HepG2 (cell line): Measurements from ENCODE around the gene PEX11B. TPM values are rescaled to one million over a fixed set of nuclear protein-coding genes. Genes with fewer than 3 reads are reported as not detected.
A peak's percentile ranks its signal among the peaks of the same experiment; 100 is the strongest.

Source experiments
- ETV5 ChIP-seq: IDR thresholded peaks from 2 replicates; pipeline ENCODE4 v1.6.1; 2018; ENCODE audit warnings: missing biosample characterization, missing genetic modification reagents, inconsistent platforms, borderline replicate concordance
- FOXK2 ChIP-seq: fragments of 450-650 bp; IDR thresholded peaks from 2 replicates; pipeline ENCODE4 v1.6.1; 2016
- GABPB1 ChIP-seq: IDR thresholded peaks from 2 replicates; pipeline ENCODE4 v1.6.1; 2016; ENCODE audit warnings: mild to moderate bottlenecking, missing genetic modification reagents, moderate library complexity, missing compliant biosample characterization
- GATAD1 ChIP-seq: IDR thresholded peaks from 2 replicates; pipeline ENCODE4 v1.6.1; 2016; ENCODE audit warnings: missing genetic modification reagents, missing compliant biosample characterization
- KDM3A ChIP-seq: IDR thresholded peaks from 2 replicates; pipeline ENCODE4 v1.6.1; 2018; ENCODE audit warnings: low read depth, missing compliant biosample characterization
- KLF12 ChIP-seq: sonication (generic); formaldehyde crosslinking; IDR thresholded peaks from 2 replicates; pipeline ENCODE4 v1.4.0; 2020; ENCODE audit warnings: missing genetic modification reagents, borderline replicate concordance
- NFIB ChIP-seq: sonication (generic); formaldehyde crosslinking; IDR thresholded peaks from 2 replicates; pipeline ENCODE4 v1.9.0; 2021; ENCODE audit warnings: missing genetic modification reagents, mild to moderate bottlenecking, borderline replicate concordance
- NFKB2 ChIP-seq: sonication (generic); formaldehyde crosslinking; IDR thresholded peaks from 2 replicates; pipeline ENCODE4 v1.4.0; 2020; ENCODE audit warnings: missing genetic modification reagents, borderline replicate concordance
- PCBP2 ChIP-seq: fragments of 200-400 bp; formaldehyde crosslinking; optimal IDR thresholded peaks from 2 replicates; pipeline ENCODE3; 2018; ENCODE audit warnings: low read length, low read depth; ENCODE audit not compliant: poor library complexity, severe bottlenecking
- SIN3A ChIP-seq: IDR thresholded peaks from 2 replicates; pipeline ENCODE4 v1.6.1; 2011; ENCODE audit warnings: low read depth, mild to moderate bottlenecking, control low read depth, low read length, borderline replicate concordance
- ZNF274 ChIP-seq: sonication (generic); formaldehyde crosslinking; IDR thresholded peaks from 2 replicates; pipeline ENCODE4 v1.5.1; 2020; ENCODE audit warnings: mild to moderate bottlenecking, missing genetic modification reagents
- ZNF329 ChIP-seq: sonication (generic); formaldehyde crosslinking; IDR thresholded peaks from 2 replicates; pipeline ENCODE4 v1.9.0; 2021; ENCODE audit warnings: low read depth, mild to moderate bottlenecking, missing genetic modification reagents
- ZNF441 ChIP-seq: sonication (generic); formaldehyde crosslinking; IDR thresholded peaks from 2 replicates; pipeline ENCODE4 v1.7.0; 2021; ENCODE audit warnings: missing genetic modification reagents, borderline replicate concordance
- polyA plus RNA-seq, 8 experiments: library from polyadenylated mRNA; depleted of rRNA in 3 of 8; stranded (reverse) in 7 of 8; unstranded in 1 of 8; fragments of >200 nt; fragmentation: Illumina TruSeq in 4 of 8; extraction: Trizol in 4 of 8; gene quantifications; 2 replicates each; pipeline versions ENCODE4 v1.2.1 to v1.2.3, GENCODE V29; 2011 to 2016; ENCODE audit warnings: low read depth in 4 of 8, missing spikeins in 1 of 8, mixed read lengths in 1 of 8; ENCODE audit not compliant: insufficient read depth in 1 of 8
- total RNA-seq, 5 experiments: library from RNA; depleted of rRNA; stranded (reverse); fragments of >200 nt; fragmentation: Illumina TruSeq; extraction: Trizol; gene quantifications; 2 replicates each; pipeline ENCODE4 v1.2.3, GENCODE V29; 2016; ENCODE audit warnings: low read depth in 1 of 5
- TF ChIP-seq, protein P1 (sequence below): sonication (generic); formaldehyde crosslinking; IDR thresholded peaks from 2 replicates; pipeline ENCODE4 v1.5.1; 2020; ENCODE audit warnings: missing genetic modification reagents, mild to moderate bottlenecking, borderline replicate concordance
- TF ChIP-seq, protein P2 (sequence below): IDR thresholded peaks from 2 replicates; pipeline ENCODE4 v1.6.1; 2016; ENCODE audit warnings: missing genetic modification reagents, missing compliant biosample characterization
- TF ChIP-seq, protein P3 (sequence below): sonication (generic); formaldehyde crosslinking; IDR thresholded peaks from 2 replicates; pipeline ENCODE4 v1.8.1; 2023; ENCODE audit warnings: mild to moderate bottlenecking, moderate library complexity, missing genetic modification reagents
- TF ChIP-seq, protein P4 (sequence below): sonication (generic); formaldehyde crosslinking; IDR thresholded peaks from 2 replicates; pipeline ENCODE4 v1.4.0; 2020; ENCODE audit warnings: mild to moderate bottlenecking, missing genetic modification reagents

The PEX11B gene
- total and polyA plus RNA-seq, 2 of the 13 experiments (the other 11 are each of a cell fraction or from before 2014, with no cell fraction given) = 21.6 to 48.4 TPM

DNA sequence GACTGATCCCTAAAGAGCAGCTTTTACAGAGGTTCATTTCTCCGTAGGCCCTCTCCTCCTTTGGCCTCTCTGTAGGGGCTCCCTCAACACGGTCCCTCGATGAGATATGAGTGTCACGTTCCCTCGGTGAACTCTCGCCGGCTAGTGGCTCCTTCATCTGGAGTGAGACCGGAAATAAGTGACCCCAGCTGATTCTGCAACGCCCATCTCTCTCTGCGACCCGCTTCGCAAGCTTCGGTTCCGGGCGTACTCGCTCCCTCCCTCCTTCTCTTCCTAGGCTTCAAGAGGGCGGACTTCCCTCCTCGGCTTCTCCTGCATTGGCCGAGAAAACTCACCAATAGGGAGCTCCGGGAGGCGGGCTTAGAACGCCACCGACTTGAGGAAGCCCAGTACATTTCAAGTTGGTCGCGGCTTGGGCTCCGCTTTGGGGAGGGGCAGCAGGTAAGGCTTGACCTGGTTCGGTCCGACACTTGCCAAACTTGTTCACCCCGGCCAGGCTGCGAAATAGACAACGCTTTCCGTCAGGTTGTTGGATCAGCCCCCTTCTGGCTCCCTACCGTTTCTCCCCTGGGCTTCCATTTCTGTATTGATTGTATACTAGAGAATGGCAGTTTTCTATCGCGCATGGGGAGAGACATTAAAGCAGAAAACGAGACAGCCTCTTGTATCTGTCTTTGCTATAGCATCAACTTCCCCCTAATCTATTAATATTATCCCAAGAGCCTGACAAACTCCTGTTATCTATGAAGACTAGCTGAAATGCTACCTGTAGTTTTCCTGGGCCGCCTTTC, 46.0 kb upstream of the PEX11B start, which contains the start of the genes ANKRD34A and POLR3GL (continued):
- TF ChIP-seq SIN3A = peak; percentile 86; the same call in 1 of the 2 replicates
- 0 out of 2 replicates have a peak, but pooled peaks have one; percentile 18 for TF ChIP-seq NFKB2
- peak; percentile 82 for TF ChIP-seq GABPB1 (CRISPR knock-in tag)
- TF ChIP-seq, protein P1, sequence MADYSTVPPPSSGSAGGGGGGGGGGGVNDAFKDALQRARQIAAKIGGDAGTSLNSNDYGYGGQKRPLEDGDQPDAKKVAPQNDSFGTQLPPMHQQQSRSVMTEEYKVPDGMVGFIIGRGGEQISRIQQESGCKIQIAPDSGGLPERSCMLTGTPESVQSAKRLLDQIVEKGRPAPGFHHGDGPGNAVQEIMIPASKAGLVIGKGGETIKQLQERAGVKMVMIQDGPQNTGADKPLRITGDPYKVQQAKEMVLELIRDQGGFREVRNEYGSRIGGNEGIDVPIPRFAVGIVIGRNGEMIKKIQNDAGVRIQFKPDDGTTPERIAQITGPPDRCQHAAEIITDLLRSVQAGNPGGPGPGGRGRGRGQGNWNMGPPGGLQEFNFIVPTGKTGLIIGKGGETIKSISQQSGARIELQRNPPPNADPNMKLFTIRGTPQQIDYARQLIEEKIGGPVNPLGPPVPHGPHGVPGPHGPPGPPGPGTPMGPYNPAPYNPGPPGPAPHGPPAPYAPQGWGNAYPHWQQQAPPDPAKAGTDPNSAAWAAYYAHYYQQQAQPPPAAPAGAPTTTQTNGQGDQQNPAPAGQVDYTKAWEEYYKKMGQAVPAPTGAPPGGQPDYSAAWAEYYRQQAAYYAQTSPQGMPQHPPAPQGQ (CRISPR knock-in tag) = no peak
- TF ChIP-seq FOXK2 = no peak
- TF ChIP-seq NFIB (CRISPR knock-in tag) = no peak
- TF ChIP-seq KLF12 (CRISPR knock-in tag) = 0 out of 2 replicates have a peak, but pooled peaks have one; percentile 54
- 0 out of 2 replicates have a peak, but pooled peaks have one; percentile 53 for TF ChIP-seq KDM3A (CRISPR knock-in tag)
- no peak for TF ChIP-seq PCBP2
- TF ChIP-seq ZNF441 (CRISPR knock-in tag) = peak; percentile 72; the same call in 1 of the 2 replicates
- peak; percentile 36; the same call in 1 of the 2 replicates for TF ChIP-seq GATAD1 (CRISPR knock-in tag)
- TF ChIP-seq ETV5 = peak; percentile 95
- TF ChIP-seq, protein P2, sequence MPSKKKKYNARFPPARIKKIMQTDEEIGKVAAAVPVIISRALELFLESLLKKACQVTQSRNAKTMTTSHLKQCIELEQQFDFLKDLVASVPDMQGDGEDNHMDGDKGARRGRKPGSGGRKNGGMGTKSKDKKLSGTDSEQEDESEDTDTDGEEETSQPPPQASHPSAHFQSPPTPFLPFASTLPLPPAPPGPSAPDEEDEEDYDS (CRISPR knock-in tag) = peak; percentile 85
- TF ChIP-seq, protein P3, sequence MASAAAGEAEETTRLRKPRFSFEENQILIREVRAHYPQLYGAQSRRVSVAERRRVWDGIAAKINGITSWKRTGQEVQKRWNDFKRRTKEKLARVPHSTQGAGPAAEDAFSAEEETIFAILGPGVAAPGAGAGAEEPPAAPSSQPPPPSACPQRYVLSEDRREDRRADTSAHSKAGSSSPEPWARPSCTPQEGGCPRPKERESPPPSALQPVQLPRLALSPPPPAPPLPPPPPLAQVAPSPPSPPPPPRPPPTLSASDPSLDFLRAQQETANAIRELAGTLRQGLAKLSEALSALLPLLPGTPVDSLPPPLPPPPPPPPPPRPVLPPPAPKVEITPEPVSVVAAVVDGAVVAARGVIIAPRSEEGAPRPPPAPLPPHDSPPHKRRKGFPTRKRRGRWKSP = peak; percentile 55; the same call in 1 of the 2 replicates
- TF ChIP-seq ZNF329 (CRISPR knock-in tag) = peak; percentile 96
- TF ChIP-seq, protein P4, sequence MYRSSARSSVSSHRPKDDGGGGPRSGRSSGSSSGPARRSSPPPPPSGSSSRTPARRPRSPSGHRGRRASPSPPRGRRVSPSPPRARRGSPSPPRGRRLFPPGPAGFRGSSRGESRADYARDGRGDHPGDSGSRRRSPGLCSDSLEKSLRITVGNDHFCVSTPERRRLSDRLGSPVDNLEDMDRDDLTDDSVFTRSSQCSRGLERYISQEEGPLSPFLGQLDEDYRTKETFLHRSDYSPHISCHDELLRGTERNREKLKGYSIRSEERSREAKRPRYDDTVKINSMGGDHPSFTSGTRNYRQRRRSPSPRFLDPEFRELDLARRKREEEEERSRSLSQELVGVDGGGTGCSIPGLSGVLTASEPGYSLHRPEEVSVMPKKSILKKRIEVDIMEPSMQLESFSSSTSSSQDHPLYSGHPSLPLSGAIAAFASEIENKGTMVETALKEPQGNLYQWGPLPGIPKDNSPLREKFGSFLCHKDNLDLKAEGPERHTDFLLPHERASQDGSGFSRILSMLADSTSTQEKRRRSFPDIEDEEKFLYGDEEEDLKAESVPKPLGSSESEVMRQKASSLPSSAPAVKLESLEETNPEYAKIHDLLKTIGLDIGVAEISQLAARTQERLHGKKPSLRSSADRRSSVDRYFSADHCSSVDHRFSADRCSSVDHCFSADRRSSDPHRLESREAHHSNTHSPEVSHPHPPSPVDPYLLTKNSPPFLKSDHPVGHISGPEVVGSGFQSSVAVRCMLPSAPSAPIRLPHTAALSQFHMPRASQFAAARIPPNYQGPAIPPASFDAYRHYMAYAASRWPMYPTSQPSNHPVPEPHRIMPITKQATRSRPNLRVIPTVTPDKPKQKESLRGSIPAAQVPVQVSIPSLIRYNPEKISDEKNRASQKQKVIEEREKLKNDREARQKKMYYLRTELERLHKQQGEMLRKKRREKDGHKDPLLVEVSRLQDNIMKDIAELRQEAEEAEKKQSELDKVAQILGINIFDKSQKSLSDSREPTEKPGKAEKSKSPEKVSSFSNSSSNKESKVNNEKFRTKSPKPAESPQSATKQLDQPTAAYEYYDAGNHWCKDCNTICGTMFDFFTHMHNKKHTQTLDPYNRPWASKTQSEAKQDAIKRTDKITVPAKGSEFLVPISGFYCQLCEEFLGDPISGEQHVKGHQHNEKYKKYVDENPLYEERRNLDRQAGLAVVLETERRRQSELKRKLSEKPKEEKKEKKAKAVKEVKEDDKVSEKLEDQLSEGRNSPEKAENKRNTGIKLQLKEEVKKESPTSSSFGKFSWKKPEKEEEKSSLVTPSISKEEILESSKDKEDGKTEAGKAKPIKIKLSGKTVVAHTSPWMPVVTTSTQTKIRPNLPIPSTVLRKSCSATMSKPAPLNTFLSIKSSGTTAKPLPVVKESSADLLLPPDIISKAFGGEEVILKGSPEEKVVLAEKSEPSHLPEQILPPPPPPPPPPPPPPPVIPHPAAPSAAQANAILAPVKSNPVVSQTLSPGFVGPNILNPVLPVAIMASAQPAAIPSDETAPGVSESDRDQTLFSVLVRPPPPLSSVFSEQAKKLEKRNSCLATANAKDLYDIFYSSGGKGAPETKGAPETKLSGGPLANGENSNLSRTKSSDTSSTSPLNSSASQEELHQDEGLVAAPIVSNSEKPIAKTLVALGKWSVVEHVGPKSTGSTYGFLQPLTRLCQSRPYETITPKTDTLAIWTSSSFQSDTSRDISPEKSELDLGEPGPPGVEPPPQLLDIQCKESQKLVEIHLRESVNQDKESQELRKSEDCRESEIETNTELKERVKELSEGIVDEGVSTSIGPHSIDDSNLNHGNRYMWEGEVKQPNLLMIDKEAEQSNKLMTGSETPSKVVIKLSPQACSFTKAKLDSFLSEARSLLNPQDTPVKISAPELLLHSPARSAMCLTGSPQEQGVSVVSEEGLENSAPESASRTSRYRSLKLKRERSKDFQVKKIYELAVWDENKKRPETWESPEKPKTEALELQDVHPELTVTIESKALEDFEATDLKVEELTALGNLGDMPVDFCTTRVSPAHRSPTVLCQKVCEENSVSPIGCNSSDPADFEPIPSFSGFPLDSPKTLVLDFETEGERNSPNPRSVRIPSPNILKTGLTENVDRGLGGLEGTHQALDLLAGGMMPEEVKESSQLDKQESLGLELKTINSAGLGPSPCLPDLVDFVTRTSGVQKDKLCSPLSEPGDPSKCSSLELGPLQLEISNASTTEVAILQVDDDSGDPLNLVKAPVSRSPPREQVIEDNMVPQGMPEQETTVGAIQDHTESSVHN (CRISPR knock-in tag) = no peak
- no peak for TF ChIP-seq ZNF274 (CRISPR knock-in tag)
